Left ventricle myocardium superior (tissue), 1 donor: ENCODE data around the gene DENND5B. TPM values are rescaled to one million over a fixed set of nuclear protein-coding genes. Genes with fewer than 3 reads are reported as not detected.

Source experiments
- ATAC-seq: fragments of 200-7000 bp; cut with Tn5 transposase; one replicate; pipeline ENCODE4 v1.9.1; 2020; ENCODE audit warnings: mild to moderate bottlenecking, moderate library complexity
- DNase-seq: peaks from one replicate; pipeline ENCODE4 v3.0.0-alpha.2; 2020
- intact Hi-C: fragments of 100-400 bp; cut with micrococcal nuclease; formaldehyde crosslinking; loops from one replicate; pipeline ENCODE4 v1.11.0; 2022
- total RNA-seq: library from RNA; stranded (reverse); fragmentation: NEBNext Ultra II Directional; extraction: Animal tissue kit (Norgen Biotek cat#: 25700); gene quantifications from one replicate; pipeline ENCODE4 v1.2.1, GENCODE V29; 2021
- donor health status: DM: no; HTN: yes; CAD: no; lungs with severe emphysema.

DENND5B gene
- total RNA-seq, 1 donor from 2014 or later, result 43.7 TPM

GRCh38 chr12:31363831-31364230 is 227.1 kb downstream of the DENND5B start:
- DNase-seq, result no peak
- intact Hi-C loops, result no loop called here
- ATAC-seq, result no peak

- DNase-seq (no peak), ATAC-seq (no peak)
- intact Hi-C loops, result no loop called here
Measured at GRCh38 chr12:31363416-31363809, 227.5 kb downstream of the DENND5B start.

GRCh38 chr12:31362759-31363415 is 228.0 kb downstream of the DENND5B start:
- DNase-seq, result no peak
- ATAC-seq, result peak; percentile 44
- intact Hi-C loops, result no loop called here

- intact Hi-C loops, result no loop called here
- ATAC-seq (no peak), DNase-seq (no peak)
Measured at GRCh38 chr12:31362115-31362758, 228.7 kb downstream of the DENND5B start.

GRCh38 chr12:31361730-31362114 is 229.2 kb downstream of the DENND5B start:
- no peak for ATAC-seq
- no peak for DNase-seq
- intact Hi-C loops, result no loop called here

GRCh38 chr12:31355747-31356107 is 235.2 kb downstream of the DENND5B start:
- intact Hi-C loops, result no loop called here
- ATAC-seq, result no peak
- no peak for DNase-seq

- ATAC-seq (peak; percentile 40), DNase-seq (no peak)
- intact Hi-C loops, result no loop called here
Measured at GRCh38 chr12:31353750-31354708, 236.9 kb downstream of the DENND5B start.

- intact Hi-C loops, result no loop called here
- ATAC-seq, result no peak
- no peak for DNase-seq
Measured at GRCh38 chr12:31346267-31346666, 244.7 kb downstream of the DENND5B start.

GRCh38 chr12:31343139-31343538 is 247.8 kb downstream of the DENND5B start:
- ATAC-seq (no peak), DNase-seq (no peak)
- intact Hi-C loops, result no loop called here

- intact Hi-C loops, result no loop called here
- ATAC-seq, result no peak
- no peak for DNase-seq
Measured at GRCh38 chr12:31342286-31342685, 248.7 kb downstream of the DENND5B start.

- DNase-seq (no peak), ATAC-seq (no peak)
- intact Hi-C loops, result no loop called here
Measured at GRCh38 chr12:31339831-31340622, 250.9 kb downstream of the DENND5B start.

- DNase-seq (no peak), ATAC-seq (no peak)
- intact Hi-C loops, result no loop called here
Measured at GRCh38 chr12:31337952-31338351, 253.0 kb downstream of the DENND5B start.

Other genes starting within 250 kb of the DENND5B start
- gene ETFBKMT, start 68.6 kb upstream of the DENND5B start, total RNA-seq, result 7.9 TPM
- gene AMN1, start 137.9 kb upstream of the DENND5B start, total RNA-seq, result 16.7 TPM